SU-DHL-6 (cell line): ENCODE measurements around the gene PROSER1.

Experiments used
- H2AFZ ChIP-seq: fragments of 200-600 bp; sonication (generic); 2 replicates; pipeline ENCODE4 v1.6.1; 2014; ENCODE audit warnings: low read depth, mild to moderate bottlenecking, moderate library complexity, mixed read lengths, antibody characterized with exemption, low read length; ENCODE audit not compliant: severe bottlenecking
- H3F3A ChIP-seq: fragments of 200-600 bp; shearing (Covaris generic); 2 replicates; pipeline ENCODE4 v1.6.0; 2016; ENCODE audit warnings: antibody characterized with exemption, mild to moderate bottlenecking; ENCODE audit not compliant: insufficient read depth
- H3K27ac ChIP-seq: fragments of 200-600 bp; sonication (generic); 2 replicates; pipeline ENCODE4 v1.5.1; 2016; ENCODE audit warnings: low read depth, mild to moderate bottlenecking, low read length, moderate library complexity, mixed read lengths
- H3K27me3 ChIP-seq: fragments of 200-600 bp; sonication (generic), shearing (Covaris generic); 2 replicates; pipeline ENCODE4 v1.6.0; 2014; ENCODE audit warnings: mild to moderate bottlenecking, low read length
- H3K36me3 ChIP-seq: fragments of 200-600 bp; sonication (generic); 2 replicates; pipeline ENCODE4 v1.6.1; 2014; ENCODE audit warnings: mild to moderate bottlenecking, low read length, mixed read lengths
- H3K4me2 ChIP-seq: fragments of 300-600, 200-600 bp; shearing (Covaris generic), sonication (generic); 2 replicates; pipeline ENCODE4 v1.6.0; 2014; ENCODE audit warnings: low read length, low read depth, mild to moderate bottlenecking; ENCODE audit not compliant: poor library complexity, severe bottlenecking
- H3K4me3 ChIP-seq: fragments of 200-600 bp; sonication (generic); 2 replicates; pipeline ENCODE4 v1.5.1; 2014; ENCODE audit warnings: antibody characterized with exemption, low read length, mild to moderate bottlenecking, mixed read lengths; ENCODE audit not compliant: insufficient read depth, poor library complexity, severe bottlenecking
- H3K79me2 ChIP-seq: fragments of 200-600 bp; sonication (generic); 2 replicates; pipeline ENCODE4 v1.6.1; 2014; ENCODE audit warnings: mild to moderate bottlenecking, low read length, moderate library complexity; ENCODE audit not compliant: insufficient read depth
- H3K9ac ChIP-seq: fragments of 200-600 bp; sonication (generic); 2 replicates; pipeline ENCODE4 v1.7.0; 2014; ENCODE audit warnings: mild to moderate bottlenecking, low read length
- H3K9me2 ChIP-seq: fragments of 200-600 bp; sonication (generic); replicated peaks from 2 replicates; pipeline ENCODE4 v1.6.1; 2014; ENCODE audit warnings: low read length; ENCODE audit not compliant: insufficient read depth
- H3K9me3 ChIP-seq: fragments of 200-600 bp; sonication (generic); 2 replicates; pipeline ENCODE4 v1.6.1; 2014; ENCODE audit warnings: low read length, mixed read lengths; ENCODE audit not compliant: insufficient read depth
- H4K20me1 ChIP-seq: fragments of 200-600 bp; sonication (generic); 2 replicates; pipeline ENCODE4 v1.6.1; 2014; ENCODE audit warnings: low read depth, mild to moderate bottlenecking, antibody characterized with exemption, low read length, moderate library complexity, mixed read lengths
- CTCF ChIP-seq: fragments of 200-600 bp; sonication (generic); IDR thresholded peaks from one replicate; pipeline ENCODE4 v1.5.1; 2017; ENCODE audit warnings: antibody characterized with exemption, mild to moderate bottlenecking, low read length, moderate library complexity; ENCODE audit not compliant: insufficient read depth, poor library complexity, severe bottlenecking
- EZH2phosphoT487 ChIP-seq: fragments of 200-600 bp; sonication (generic), shearing (Covaris generic); conservative IDR thresholded peaks from 2 replicates; pipeline ENCODE4 v1.6.1; 2018; ENCODE audit warnings: mild to moderate bottlenecking, antibody characterized with exemption, low read length, moderate library complexity, mixed read lengths

PROSER1 gene

GRCh38 chr13:38965281-38965680 lies 72.6 kb downstream of the PROSER1 start:
- no peaks in the 10 kb centered on the region for H3K9me2 ChIP-seq
- no peak for TF ChIP-seq CTCF
- no peak for TF ChIP-seq EZH2phosphoT487

GRCh38 chr13:38960175-38960574 lies 77.7 kb downstream of the PROSER1 start:
- Histone ChIP-seq H3K4me3 (no peak overlapping the region), H3K36me3 (no peaks in the 10 kb centered on the region), H3F3A (no peaks in the 10 kb centered on the region), H3K27me3 (no peaks in the 10 kb centered on the region), H3K9ac (no peak overlapping the region), H3K9me3 (no peaks in the 10 kb centered on the region), H3K9me2 (no peaks in the 10 kb centered on the region), H2AFZ (no peak overlapping the region), H3K4me2 (no peak overlapping the region), H3K79me2 (no peaks in the 10 kb centered on the region), H3K27ac (no peak overlapping the region), H4K20me1 (no peaks in the 10 kb centered on the region)
- no peak for TF ChIP-seq EZH2phosphoT487
- no peak for TF ChIP-seq CTCF

More at GRCh38 chr13:38965281-38965680, 72.6 kb downstream of the PROSER1 start:
- H2AFZ ChIP-seq = no peak overlapping the region
- H4K20me1 ChIP-seq = no peaks in the 10 kb centered on the region
- H3K4me3 ChIP-seq = no peak overlapping the region
- H3K9ac ChIP-seq = no peak overlapping the region
- H3K36me3 ChIP-seq = no peaks in the 10 kb centered on the region
- H3K27ac ChIP-seq = no peak overlapping the region
- H3K27me3 ChIP-seq = no peaks in the 10 kb centered on the region
- no peak overlapping the region for H3K4me2 ChIP-seq
- H3K9me3 ChIP-seq = no peaks in the 10 kb centered on the region
- H3K79me2 ChIP-seq = no peaks in the 10 kb centered on the region
- no peaks in the 10 kb centered on the region for H3F3A ChIP-seq
